CD4-positive, alpha-beta T cell treated with Interleukin-4 for 1 hour (primary cell): ENCODE data around the gene STX7.
"Not testable (repeated sequence)": the region's sequence is repeated elsewhere in the genome, so short reads cannot be mapped to it uniquely, and the experiment has no call there.

Source experiments
- DNase-seq, 2 donors: peaks; one replicate each; pipeline ENCODE4 v3.0.0-alpha.2; 2020 to 2022

STX7 gene

GRCh38 chr6:132512638-132513632 is at the start of gene STX7:
Gene STX7 (minus strand): TSS chr6:132513116. CDS start chr6:132503530, 9,586 bp downstream.
- peak; percentile 89 to 90 for DNase-seq

DNA sequence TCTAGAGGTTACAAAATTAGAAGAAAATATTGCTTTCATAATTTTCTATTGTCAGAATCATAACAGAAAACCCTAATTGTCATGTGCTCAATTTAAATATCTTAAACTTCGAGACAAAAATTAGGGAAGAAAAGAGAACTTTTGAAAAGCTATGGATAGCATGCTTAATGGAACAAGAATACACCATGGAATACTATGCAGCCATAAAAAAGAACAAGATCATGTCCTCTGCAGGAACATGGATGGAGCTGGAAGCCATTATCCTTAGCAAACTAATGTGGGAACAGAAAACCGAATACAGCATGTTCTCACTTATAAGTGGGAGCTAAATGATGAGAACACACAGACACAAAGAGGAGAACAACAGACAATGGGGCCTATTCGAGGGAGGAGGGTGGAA is 47.2 kb upstream of the STX7 start:
- DNase-seq = not testable (repeated sequence)

GRCh38 chr6:132552372-132552771 is 39.5 kb upstream of the STX7 start, which contains the start of gene TAAR8:
Gene TAAR8 (plus strand): TSS chr6:132552672. CDS start chr6:132552693, 21 bp downstream.
- no peak for DNase-seq

DNA sequence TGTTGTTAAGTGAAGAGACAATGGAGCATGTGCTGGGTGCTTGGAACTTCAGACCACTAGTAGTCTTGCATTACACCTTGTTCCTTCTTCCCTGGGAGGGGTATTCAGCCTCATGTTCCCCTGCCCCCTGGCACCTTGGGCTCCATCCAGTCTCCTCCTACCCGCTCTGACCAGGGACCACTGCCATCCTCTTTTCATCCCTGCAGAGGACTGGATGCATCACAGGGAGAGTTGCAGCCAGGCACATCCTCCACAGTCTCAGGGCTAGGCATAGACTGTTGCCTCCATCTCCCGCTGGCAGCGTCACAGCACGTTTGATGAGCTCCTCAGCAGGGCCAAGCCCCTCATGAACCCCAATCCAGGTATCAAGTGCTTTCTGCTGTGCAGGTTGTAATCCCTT is 38.3 kb upstream of the STX7 start:
- no peak for DNase-seq

GRCh38 chr6:132548746-132549463 is 36.0 kb upstream of the STX7 start:
- DNase-seq = no peak

- DNase-seq = no peak
These were observed 31.9 kb upstream of the STX7 start for GRCh38 chr6:132544826-132545225.

DNA sequence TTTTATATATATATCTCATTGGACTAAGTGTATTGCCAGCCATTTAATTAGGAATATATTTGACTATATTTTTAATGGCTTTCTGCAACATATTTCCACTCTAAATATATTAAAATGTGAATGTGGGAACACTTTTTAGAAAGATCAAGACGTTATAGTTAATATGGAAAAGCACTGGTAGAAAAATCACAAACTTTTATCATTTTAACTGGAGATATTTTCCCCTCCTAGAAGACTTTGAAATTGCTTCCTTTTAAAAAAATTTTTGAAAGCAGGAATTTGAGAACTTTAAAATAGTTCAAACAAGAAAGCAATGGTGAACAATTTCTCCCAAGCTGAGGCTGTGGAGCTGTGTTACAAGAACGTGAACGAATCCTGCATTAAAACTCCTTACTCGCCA is 25.1 kb upstream of the STX7 start, which contains the start of gene TAAR9:
TAAR9 (plus strand) TSS at position 301 of the 400 bp plus-strand sequence; CDS start at position 314, 13 bp downstream.
- DNase-seq = no peak

- DNase-seq = no peak
These were observed 24.2 kb upstream of the STX7 start for GRCh38 chr6:132537145-132537544.

DNA sequence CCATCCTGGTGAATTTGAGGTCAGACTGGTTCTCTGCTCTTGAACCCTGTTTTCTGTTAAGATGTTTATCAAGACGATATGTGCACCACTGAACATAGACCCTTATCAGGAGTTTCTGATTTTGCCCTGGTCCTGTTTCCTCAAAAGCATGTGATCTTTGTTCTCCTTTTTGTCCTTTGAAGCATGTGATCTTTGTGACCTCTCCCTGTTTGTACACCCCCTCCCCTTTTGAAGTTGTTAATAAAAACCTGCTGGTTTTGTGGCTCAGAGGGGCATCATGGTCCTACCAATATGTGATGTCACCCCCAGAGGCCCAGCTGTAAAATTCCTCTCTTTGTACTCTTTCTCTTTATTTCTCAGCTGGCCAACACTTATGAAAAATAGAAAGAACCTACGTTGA is 21.6 kb upstream of the STX7 start:
- not testable (repeated sequence) for DNase-seq

- peak; percentile 61 to 70 for DNase-seq
These were observed 17.5 kb upstream of the STX7 start for GRCh38 chr6:132530293-132530974.

DNA sequence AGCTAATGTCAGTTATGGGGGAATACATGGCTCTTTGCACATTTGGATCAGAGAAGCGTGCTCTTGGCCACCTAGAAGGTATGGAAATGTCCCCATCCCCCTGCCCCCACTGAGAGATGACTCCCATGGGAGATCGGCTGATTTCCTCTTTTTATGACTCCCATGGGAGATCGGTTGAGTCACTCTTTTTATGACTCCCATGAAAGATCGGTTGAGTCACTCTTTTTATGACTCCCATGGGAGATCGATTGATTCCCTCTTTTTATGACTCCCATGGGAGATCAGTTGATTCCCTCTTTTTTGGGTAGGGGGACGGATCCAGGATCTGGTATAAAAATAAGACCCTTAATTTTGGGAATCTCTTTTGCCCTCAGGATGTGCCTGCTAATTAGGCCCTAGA is 14.9 kb upstream of the STX7 start:
- no peak for DNase-seq

DNA sequence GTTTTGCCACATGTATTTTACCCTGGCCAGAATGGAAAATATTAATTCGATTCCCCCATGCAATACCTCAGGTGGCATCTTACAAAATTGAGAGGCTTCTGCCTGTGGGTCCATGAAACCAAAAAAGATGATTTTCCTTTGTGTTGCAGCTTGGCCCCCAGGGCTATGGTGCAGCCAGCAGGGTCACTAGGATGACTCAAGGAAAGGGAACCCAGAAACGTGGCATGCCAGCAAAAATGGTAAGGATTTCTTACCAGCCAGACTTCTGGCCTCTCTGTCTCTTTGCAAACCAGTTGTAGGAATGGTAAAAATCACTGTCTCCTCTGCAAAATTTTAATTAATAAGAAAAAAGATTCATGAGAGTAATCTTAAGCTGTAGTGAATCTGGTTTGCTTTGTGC is 13.5 kb upstream of the STX7 start:
- no peak for DNase-seq

- DNase-seq = no peak
These were observed 12.9 kb upstream of the STX7 start for GRCh38 chr6:132525866-132526265.

DNA sequence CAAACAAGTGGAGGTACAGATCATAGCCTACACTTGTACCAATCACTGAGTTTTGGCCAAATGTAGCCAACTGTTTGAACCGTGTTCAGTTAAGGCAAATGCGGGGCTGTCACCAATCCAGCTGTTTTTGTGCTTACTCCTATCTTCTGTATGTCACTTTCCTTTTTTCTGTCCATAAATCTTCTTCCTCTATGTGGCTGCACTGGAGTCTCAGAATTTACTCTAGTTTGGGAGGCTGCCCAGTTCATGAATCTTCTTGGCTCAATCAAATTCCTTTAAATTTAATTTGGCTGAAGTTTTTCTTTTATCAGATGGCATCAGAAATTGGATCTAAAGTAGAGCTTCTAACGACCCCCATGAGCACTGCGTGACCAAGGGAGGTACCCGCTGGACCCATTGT is 11.7 kb upstream of the STX7 start:
- DNase-seq = no peak

DNA sequence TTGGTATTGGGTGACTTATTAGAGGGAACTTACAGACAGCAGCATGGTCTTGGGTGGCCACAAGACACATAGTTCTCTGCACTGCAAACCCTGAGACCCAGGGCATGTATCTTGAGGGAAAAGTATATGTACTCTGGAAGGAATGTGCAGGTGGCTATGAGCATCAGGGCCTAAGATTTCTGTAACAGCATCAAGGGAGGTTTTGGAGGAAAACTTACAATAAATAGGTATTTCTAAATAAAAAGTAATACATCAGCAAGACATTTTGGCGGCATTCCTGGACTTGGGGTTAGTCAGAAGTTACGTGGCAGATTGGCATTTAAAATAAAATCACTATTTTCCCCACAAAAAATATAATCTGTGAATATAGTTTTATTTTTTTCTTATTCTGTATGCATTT is 8.0 kb upstream of the STX7 start:
- DNase-seq = no peak

GRCh38 chr6:132515386-132515785 is 2.5 kb upstream of the STX7 start:
- DNase-seq = no peak

DNA sequence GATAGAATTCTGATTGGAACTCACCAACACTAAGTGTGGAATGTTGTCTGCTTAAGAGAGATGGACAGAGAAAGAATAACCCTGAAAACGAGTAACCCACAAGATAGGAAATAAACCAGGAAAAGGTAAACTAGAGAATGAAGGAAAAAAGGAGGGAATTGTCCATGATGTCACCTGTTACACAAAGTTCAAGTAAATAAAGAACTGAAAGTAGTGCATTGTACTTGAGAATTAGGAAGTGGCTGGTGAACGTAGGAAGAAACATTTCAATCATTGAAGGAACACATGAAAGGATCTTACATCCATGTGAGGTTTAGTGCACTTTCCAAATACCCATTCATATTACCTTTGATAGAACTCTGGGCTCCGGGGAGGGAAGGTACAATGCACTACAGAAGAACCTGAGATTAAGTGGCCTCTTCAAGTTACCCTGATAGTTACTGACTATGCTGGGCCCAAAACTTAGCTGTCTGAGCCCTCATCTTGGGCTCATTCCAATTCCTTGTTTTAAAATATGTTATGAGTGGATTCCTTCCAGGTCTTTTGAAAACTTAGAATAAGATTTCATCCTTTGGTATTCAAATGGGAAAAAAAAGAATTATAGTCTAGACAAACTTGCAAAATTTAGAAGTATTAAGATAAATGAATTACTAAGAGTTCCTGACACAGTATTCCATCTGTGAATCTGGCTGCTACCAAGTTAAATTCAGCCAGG is 1.1 kb upstream of the STX7 start:
- DNase-seq = no peak

DNA sequence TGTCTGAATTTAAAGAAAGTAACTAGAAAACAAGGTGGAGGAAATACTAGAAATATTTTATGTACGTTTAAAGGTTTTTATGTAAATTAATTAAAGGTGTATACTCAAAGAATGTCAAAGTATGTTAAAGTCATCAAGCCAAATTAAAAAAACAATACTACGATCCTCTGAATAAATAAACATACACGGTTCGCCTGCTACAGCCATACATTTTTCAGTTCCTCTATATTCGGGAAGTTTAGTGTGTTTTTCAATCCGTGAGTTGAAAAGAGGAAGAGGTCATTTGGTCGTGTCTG is 626 bp downstream of the STX7 start:
- DNase-seq = no peak

DNA sequence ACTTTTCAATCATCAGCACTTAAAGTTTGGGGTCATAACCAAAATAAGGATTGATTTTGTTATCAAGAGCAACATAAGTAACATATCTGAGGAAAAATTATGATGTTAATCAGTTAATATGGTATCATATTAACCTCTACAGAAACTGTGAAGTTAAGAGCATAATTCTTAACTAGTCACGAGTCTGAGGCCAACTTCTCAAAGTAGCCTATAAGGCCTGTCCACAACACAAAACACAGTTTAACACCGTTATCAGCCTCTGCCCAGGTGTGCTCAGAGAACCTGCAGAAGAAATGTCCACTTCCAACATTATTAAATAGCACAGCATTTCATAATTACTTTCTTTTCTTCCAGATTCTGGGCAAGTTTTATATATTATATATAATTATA is 1.1 kb downstream of the STX7 start:
- DNase-seq = no peak

DNA sequence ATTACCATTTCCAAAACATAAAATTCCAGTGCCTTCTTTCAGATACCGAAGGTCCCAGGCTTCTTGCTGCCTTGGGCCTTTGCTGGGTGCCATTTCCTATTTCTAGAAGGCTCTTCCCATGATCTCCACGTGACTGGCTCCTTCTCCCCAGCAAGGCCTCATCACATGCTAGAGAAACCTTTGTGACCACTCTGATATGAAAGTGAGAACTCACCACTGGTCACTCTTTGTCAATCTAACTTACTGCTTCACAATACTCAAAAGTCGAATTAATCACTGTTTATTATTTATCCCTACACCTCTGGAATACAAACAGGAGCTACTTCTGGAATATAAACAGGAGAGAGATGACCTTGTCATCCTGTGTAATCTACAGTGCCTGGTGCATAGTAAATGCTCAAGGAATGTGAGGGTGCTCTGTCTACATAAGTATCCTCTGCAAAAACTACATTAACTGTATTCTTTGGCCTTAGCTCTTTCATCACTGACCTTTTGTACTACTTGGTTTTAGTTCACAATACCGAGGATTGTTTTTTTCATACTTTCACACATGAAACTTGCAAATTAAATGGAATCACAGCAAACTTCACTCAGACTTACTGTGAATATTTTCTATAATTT is 1.6 kb downstream of the STX7 start:
- DNase-seq = no peak

DNA sequence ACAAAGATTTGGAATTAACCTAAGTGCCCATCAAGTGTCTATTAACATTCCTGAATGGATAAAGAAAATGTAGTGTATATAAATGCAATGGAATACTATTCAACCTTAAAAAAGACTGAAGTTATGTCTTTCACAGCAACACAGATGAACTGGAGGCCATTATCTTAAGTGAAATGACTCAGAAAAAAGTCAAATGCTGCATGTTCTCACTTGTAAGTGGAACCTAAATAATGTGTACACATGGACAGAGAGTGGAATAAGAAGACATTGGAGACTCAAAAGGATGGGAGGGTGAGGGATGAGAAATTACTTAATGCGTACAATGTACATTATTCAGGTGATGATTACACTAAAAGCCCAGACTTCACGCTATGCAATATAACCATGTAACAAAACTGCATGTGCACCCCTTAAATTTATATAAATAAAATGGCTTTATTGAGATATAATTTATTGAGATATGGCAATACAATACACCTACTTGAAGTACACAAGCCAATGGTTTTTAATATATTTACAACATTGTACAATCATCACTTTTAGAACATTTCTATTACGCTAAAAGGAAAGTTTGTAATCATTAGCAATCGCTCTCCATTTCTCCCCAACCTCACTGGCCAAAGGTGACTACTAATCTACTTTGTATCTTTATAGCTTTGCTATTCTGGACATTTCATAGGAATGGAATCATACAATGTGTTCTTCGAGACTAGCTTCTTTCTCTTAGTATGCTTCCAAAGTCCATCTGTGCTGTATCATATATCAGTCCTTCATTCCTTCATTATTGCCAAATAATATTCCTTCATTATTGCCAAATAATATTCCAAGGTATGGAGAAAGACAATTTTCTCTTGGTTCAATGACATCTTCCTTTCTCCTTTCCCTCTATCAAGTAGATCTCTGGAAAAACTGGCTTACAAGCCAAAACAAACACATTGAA is 5.8 kb downstream of the STX7 start:
- DNase-seq = no peak
